Measurements from ENCODE around the gene SYNDIG1.

DNA sequence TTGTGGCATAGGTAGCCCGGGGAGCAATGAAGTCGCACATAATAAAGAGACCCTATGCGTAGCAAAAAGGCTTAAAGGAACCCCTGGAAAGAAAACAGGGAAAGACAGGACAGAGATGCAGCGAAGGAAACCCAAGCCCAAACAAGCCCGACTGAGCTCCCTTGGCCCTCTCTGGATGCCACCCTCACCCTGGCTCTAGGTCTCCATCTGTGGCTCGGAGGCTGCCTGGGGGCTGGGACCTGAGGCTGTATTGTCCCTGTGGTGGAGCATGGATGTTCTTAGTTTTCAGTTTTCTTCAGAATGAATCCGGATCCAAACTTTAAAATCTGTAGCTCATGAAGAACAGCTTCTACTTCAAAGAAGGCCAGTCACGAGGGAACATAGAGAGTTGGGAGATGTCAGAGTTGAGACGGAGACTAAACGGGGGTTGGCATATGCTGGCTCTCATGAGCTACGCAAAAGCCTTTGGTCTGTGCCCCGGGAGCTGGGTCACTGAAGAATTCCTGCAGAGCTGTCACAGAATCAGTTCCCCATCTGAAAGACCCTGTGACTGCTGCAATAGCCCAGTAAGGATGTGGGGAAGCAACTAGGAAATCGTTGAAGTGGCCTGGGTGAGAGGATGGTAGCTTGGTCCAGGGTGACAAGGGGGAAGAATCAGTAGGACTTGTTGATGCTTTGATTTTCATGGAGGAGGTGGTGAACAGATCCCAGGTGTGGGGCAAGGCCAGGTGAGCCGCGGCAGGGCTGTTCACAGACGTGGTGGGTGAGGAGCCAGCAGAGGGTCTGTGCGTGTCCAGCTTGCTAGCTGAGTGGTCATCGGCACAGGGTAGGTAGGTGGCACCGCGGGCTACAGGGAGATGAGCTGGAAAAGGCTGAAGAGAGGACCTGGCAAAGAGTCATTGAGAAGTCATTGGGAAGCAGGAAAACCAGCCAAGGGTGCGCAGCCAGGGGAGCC is 35.2 kb downstream of the SYNDIG1 start:
- TF ChIP-seq POLR2A (IDR thresholded peaks at IDR 0.05) (no peak), CTCF (IDR thresholded peaks at IDR 0.05) (no peak)

Data from prostate gland (tissue), 2 donors.